HEK293 (cell line): ENCODE data around the gene VSTM5.
A peak's percentile ranks its signal among the peaks of the same experiment; 100 is the strongest.

Experiments used
- CTCF ChIA-PET: fragments of 350-600 bp; formaldehyde crosslinking; extraction: SDS; loops from one replicate; lab custom pipeline; 2021; ENCODE audit warnings: antibody characterized with exemption; lab: Yijun Ruan, JAX
- POLR2A ChIA-PET: fragments of 300-600 bp; formaldehyde crosslinking; extraction: SDS; loops from one replicate; lab custom pipeline; 2020; ENCODE audit warnings: antibody characterized with exemption, inconsistent platforms; lab: Yijun Ruan, JAX
- H3K27ac ChIP-seq: fragments of 200-500 bp; sonication (Bioruptor generic); 2 replicates; pipeline ENCODE4 v1.5.1; 2014; ENCODE audit warnings: low read depth, low read length, control low read depth, inconsistent platforms; ENCODE audit errors: extremely low read depth
- H3K36me3 ChIP-seq, 2 experiments: fragments of 200-500 bp in 1 of 2; sonication (Bioruptor generic) in 1 of 2; 1 replicate in 1 of 2; 2 replicates in 1 of 2; pipeline ENCODE4 v1.5.1; 2014 to 2017; ENCODE audit warnings: inconsistent platforms in 2 of 2, low read length in 2 of 2; ENCODE audit not compliant: control insufficient read depth in 2 of 2, insufficient read depth in 1 of 2
- H3K4me1 ChIP-seq: fragments of 200-500 bp; sonication (Bioruptor generic); 2 replicates; pipeline ENCODE4 v1.5.1; 2014; ENCODE audit warnings: mild to moderate bottlenecking, low read length, inconsistent platforms; ENCODE audit not compliant: control insufficient read depth, insufficient read depth
- H3K4me3 ChIP-seq: 2 replicates; pipeline ENCODE4 v1.5.1; 2011; ENCODE audit warnings: low read depth, mild to moderate bottlenecking, control low read depth, low read length, moderate library complexity
- H3K9me3 ChIP-seq: fragments of 200-500 bp; sonication (Bioruptor generic); 2 replicates; pipeline ENCODE4 v1.5.1; 2014; ENCODE audit warnings: low read depth, low read length, inconsistent platforms; ENCODE audit not compliant: control insufficient read depth, insufficient read depth
- ATF2 ChIP-seq: fragments of 450-650 bp; formaldehyde crosslinking; IDR thresholded peaks from 2 replicates; pipeline ENCODE4 v1.5.1; 2016; ENCODE audit warnings: missing biosample characterization, missing genetic modification characterization, low read depth
- FEZF1 ChIP-seq: fragments of 450-650 bp; formaldehyde crosslinking; IDR thresholded peaks from 2 replicates; pipeline ENCODE4 v1.5.1; 2016; ENCODE audit warnings: missing biosample characterization, missing genetic modification characterization
- GFI1B ChIP-seq: fragments of 450-650 bp; formaldehyde crosslinking; IDR thresholded peaks from 2 replicates; pipeline ENCODE4 v1.5.1; 2016; ENCODE audit warnings: missing biosample characterization, missing genetic modification characterization
- KLF9 ChIP-seq: fragments of 450-650 bp; formaldehyde crosslinking; IDR thresholded peaks from 2 replicates; pipeline ENCODE4 v1.5.1; 2016; ENCODE audit warnings: missing biosample characterization, missing genetic modification characterization, low read depth
- PRDM10 ChIP-seq: fragments of 450-650 bp; formaldehyde crosslinking; IDR thresholded peaks from 2 replicates; pipeline ENCODE4 v1.5.1; 2016; ENCODE audit warnings: missing biosample characterization, missing genetic modification characterization
- ZBTB49 ChIP-seq: fragments of 450-650 bp; formaldehyde crosslinking; IDR thresholded peaks from 2 replicates; pipeline ENCODE4 v1.5.1; 2016; ENCODE audit warnings: missing biosample characterization, missing genetic modification characterization, low read depth
- ZNF138 ChIP-seq: fragments of 450-650 bp; formaldehyde crosslinking; IDR thresholded peaks from 2 replicates; pipeline ENCODE4 v1.5.1; 2016; ENCODE audit warnings: missing biosample characterization, missing genetic modification characterization, borderline replicate concordance
- ZNF426 ChIP-seq: fragments of 450-650 bp; formaldehyde crosslinking; IDR thresholded peaks from 2 replicates; pipeline ENCODE4 v1.5.1; 2017; ENCODE audit warnings: missing biosample characterization, missing genetic modification characterization, mild to moderate bottlenecking, inconsistent platforms, moderate library complexity
- ZNF449 ChIP-seq: fragments of 450-650 bp; formaldehyde crosslinking; IDR thresholded peaks from 2 replicates; pipeline ENCODE4 v1.5.1; 2017; ENCODE audit warnings: missing biosample characterization, mild to moderate bottlenecking, missing genetic modification characterization, moderate library complexity
- ZNF585B ChIP-seq: fragments of 450-650 bp; formaldehyde crosslinking; IDR thresholded peaks from 2 replicates; pipeline ENCODE4 v1.5.1; 2016; ENCODE audit warnings: missing biosample characterization, missing genetic modification characterization
- ZNF658 ChIP-seq: fragments of 450-650 bp; formaldehyde crosslinking; IDR thresholded peaks from 2 replicates; pipeline ENCODE4; 2016; ENCODE audit warnings: missing biosample characterization, missing genetic modification characterization
- ZNF777 ChIP-seq: fragments of 450-650 bp; formaldehyde crosslinking; IDR thresholded peaks from 2 replicates; pipeline ENCODE4 v1.5.1; 2017; ENCODE audit warnings: missing biosample characterization, missing genetic modification characterization, borderline replicate concordance

The VSTM5 gene

GRCh38 chr11:93858121-93858775 is 7.8 kb upstream of the VSTM5 start:
- H3K9me3 ChIP-seq, result no peaks in the 10 kb centered on the region
- H3K4me3 ChIP-seq, result no peak overlapping the region
- CTCF ChIA-PET, result interaction anchor here (0.6 to 2.1 kb wide), 3 partner anchors 37 to 1626 kb away, joined by 3 to 9 read pairs (median 7); no protein-coding TSS in a partner anchor
- POLR2A ChIA-PET, result interaction anchor here (0.5 kb wide), 1 partner anchor 89 kb away, joined by 5 read pairs; no protein-coding TSS in a partner anchor
- no peaks in the 10 kb centered on the region for H3K4me1 ChIP-seq
- no peak overlapping the region for H3K27ac ChIP-seq
- H3K36me3 ChIP-seq, result no peaks in the 10 kb centered on the region
- TF ChIP-seq ZBTB49 (no peak), ZNF138 (tag by site-specific recombination) (no peak), ATF2 (tag by site-specific recombination) (peak; percentile 36; the same call in 1 of the 2 replicates), ZNF585B (tag by site-specific recombination) (no peak)

- no peaks in the 10 kb centered on the region for H3K4me1 ChIP-seq
- no peak overlapping the region for H3K27ac ChIP-seq
- ChIA-PET POLR2A (interaction anchor here (0.5 kb wide), 1 partner anchor 88 kb away, joined by 5 read pairs; no protein-coding TSS in a partner anchor), CTCF (interaction anchor here (0.6 to 2.1 kb wide), 3 partner anchors 11 to 1625 kb away, joined by 3 to 7 read pairs (median 4); no protein-coding TSS in a partner anchor)
- H3K4me3 ChIP-seq, result no peak overlapping the region
- no peaks in the 10 kb centered on the region for H3K9me3 ChIP-seq
- TF ChIP-seq FEZF1, result 0 out of 2 replicates have a peak, but pooled peaks have one; percentile 7
- TF ChIP-seq GFI1B (tag by site-specific recombination), result peak; percentile 34; the same call in 1 of the 2 replicates
- peak; percentile 67 for TF ChIP-seq PRDM10
- peak; percentile 49; the same call in 1 of the 2 replicates for TF ChIP-seq ZNF449 (tag by site-specific recombination)
- TF ChIP-seq ZNF426, result no peak
- TF ChIP-seq ZNF658 (tag by site-specific recombination), result no peak
- no peak for TF ChIP-seq KLF9
- TF ChIP-seq ZNF777 (tag by site-specific recombination), result no peak
- no peaks in the 10 kb centered on the region for H3K36me3 ChIP-seq
These were observed 7.1 kb upstream of the VSTM5 start for GRCh38 chr11:93857413-93858120.
